Hypothalamus (tissue), 51 donors: ENCODE measurements around the gene SLC1A2.

ENCODE experiments used
- DNase-seq, 51 donors: peaks; one replicate each; lab custom pipeline; 2025; lab: John Stamatoyannopoulos, UW

SLC1A2 gene

DNA sequence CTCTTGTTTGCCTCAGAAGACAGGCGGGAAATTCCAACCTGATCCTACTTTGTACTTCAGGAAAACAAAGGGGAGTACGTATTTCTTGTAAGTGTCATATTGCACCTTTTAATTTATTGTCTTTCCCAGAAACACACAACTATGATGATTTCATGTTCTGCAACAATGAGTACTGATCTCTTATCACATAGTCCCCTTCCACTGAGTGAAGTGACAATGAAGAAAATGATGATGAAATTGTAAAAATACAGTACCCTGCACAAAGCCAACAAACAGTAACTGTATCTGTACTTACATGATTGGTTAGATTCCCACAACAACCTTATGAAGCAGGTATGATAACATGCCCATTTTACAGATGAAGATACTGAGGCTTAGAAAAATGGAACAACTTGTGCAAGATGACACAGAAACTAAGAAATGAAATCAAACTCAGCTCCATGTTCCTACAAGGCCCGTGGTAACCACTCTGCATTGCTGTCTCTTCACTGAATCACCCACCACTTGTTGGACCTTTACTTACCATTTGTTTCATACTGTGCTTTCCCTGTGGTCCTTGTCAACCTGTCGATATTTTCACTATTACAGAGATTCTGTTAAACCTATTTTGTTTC lies 37.5 kb downstream of the SLC1A2 start:
- no peak for DNase-seq

DNA sequence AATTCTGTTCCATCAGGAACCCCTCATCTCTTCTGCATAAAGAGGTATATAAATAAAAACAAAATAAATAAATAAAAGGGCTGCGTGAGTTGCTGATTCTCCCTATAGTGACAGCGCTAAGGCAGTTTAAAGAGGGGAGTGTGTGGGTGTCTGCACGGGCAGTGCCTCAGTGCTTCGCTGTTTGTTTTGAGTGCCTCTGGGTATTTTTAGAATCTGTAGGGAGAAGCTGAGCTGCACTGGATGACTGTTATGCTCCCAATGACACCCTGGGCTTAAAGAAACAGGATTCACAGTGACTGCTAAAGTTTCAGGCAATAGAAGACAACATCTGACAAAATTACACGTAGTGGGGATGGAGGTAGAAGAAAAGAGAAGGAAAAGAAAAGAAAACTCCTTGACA lies 38.8 kb downstream of the SLC1A2 start:
- DNase-seq, result no peak

DNA sequence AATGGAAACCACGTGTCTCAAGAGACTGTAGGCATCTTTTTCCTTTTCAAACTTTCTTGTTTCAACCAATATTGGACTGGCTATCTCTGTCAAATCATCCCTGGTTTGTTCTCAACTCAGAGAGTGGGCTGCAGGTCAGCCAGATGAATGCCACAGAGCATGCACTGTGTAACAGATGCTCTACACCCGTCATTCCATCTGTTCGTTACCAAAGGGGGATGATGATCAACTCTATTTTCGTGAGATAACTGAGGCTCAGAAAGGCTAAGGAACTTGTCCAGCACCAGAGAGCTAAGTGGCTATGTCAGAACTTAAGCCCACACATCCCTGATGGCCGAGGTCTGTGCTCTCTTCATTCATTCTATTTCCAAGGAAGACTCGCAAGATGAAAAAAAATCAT lies 42.1 kb downstream of the SLC1A2 start:
- DNase-seq, result no peak

DNA sequence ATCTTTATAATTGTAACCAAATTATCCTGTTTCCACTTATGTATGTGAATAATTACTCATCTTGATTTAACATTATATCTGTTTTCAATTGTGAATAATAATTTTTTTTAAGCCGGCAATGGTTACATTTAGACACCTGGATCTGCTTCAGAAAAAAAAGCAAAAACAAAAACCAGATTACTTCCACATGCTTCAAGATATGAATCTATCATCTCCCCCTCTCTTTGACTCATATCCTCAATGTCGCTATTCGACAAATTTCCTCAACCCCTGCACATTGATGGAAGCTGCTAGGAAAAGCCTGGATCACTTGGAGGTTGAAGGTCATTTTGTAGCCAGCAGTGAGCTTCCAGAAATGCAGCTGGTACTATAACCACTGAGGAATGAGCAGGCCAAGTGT lies 42.7 kb downstream of the SLC1A2 start:
- no peak for DNase-seq

DNA sequence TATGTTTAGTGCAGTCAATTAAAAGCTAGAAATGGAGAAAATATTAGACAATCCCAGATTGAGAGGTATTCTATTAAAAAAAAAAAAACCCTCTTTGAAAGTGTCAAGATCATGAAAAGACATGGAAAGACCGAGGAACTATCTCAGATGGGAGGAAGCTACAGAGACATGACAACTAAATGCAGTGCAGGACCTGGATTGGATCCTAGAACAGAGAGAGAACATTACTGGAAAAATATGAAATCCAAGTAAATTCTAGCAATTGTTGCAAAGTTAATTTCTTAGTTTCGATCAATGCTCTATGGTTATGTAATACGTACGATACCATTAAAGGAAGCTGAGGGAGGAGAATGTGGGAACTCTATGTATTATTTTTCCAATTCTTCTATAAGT lies 43.2 kb downstream of the SLC1A2 start:
- DNase-seq, result no peak

DNA sequence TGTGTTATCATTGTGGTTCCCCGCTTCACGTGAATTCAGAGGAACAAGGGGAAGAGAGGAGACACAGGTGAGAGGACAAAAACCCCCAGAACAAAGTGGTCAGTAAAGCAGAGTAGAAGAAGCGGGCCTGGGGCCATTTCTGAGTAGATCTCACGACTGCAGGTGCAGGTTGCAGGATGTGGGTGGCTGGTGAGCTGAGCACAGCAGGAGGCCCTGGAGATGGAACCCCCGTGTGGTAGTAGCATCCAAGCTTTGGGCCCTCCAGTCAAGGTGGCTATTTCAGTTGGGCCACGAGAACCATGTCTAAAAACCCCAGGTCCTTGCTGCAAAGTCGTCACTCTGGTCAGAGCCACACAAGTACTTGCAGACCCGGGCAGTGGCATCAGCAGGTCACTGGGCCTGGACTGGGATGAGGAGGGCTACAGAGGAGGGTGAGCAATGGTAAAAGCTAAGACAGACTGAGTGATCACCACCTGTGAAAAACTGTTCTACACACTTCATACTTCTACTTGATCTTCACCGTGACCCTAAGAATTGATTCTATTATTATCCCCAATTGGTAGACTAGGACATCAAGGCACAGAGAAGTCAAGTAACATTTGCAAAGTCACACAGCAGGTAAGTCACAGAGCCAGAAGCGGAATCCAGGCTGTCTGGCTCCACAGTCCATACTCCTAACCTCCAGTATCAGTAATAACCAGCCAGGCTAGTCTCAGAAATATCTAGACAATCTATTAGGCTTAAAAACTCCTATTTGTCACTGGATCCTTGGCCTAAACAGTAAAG lies 43.8 kb downstream of the SLC1A2 start:
- DNase-seq, result no peak

DNA sequence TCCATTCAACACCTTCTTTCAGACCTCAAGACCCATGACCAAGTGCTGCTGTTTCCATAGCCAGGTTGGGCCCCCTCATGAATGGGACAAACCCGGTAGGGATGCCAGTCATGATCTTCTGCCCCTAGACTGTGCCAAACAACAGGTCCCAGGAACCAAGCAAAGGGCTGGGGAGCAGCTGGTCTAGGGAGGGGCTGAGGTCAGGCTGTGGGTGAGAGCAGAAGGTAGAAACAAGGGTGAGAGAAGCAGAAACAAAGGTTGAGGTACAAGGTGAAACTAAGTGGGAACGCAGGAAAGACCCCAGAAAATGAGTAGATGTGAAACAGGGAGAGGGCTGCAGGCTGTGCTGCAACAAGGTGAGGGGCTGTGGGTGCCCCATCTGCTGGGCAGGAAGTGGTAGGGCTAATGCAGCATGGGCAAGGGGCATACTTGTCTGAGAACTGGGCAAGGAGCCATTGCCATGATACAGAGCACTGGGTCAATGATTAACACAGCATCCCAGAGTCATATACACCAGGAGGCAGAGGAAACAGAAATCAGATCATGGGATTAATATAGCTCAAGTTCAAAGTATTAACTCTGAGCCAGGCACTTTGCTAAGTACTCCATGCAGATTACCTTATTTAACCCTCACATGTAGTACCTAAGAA lies 45.9 kb downstream of the SLC1A2 start:
- no peak for DNase-seq

DNA sequence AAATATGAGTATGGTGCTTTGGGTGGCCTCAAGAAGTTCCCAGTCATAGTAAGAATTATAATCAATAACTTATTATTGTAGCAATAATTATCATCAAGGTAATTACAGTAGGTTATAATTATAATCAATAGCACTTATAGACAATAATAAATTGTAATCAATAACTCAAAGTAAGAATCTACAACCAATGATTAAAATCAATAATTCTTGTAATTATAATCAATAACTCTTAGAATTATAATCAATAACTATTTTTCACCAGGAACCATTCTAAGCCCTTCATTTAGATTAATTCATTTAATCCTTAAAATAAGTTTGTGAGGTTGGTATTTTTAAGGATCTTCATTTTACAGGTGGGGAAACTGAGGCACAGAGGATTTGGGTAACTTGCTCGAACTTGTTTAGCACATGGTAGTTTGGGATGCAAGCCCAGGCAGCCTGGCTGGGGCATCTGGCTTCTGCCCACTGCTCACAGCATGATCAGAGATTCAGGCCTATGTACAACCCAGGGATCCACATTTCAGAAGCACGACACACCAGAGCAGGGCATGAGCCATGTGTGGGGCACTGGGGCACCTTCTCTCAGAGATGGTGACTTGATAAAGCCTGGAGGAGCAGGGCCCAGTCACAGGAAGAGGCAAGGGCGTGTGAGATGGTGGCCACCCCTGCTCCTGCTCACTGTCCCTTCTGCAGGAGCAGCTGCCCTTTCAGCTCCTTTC lies 46.6 kb downstream of the SLC1A2 start:
- no peak for DNase-seq

DNA sequence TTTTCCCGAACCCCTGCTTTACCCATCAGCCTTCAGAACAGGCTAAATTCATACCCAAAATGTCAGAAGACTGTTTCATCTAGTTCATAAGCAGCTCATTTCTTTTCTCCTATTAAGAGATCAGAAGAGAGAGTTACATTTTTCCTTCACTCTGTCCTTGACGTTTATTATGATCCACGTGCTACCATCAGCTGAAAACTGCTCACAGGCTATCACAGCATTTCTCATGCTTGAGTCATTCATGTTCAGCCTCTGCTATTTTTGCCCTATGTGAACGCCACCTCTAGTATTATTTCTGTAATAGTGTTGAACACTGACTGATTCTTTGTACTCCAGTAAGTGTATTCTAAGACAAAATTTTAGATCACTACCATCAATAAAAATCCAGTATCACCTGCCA lies 51.9 kb downstream of the SLC1A2 start:
- DNase-seq, result no peak

DNA sequence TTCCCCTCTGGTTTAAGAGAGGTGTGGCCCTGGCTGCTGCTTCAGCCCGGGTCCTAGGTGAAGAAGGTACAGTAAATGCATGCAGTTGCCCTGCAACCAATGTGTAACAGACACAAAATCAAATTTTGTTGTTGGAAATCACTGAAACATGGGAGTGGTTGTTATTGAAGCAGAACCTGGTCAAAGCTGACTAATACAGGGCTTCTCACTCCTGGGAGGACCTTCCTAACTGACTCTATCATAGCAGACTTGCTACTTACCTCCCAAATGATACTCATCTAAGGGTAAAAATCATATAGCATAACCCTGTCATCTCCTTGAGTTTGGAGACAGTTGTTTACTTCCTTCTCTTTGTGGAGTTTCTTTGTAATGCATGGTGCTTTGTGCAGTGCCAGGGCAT lies 52.6 kb downstream of the SLC1A2 start:
- DNase-seq, result no peak

DNA sequence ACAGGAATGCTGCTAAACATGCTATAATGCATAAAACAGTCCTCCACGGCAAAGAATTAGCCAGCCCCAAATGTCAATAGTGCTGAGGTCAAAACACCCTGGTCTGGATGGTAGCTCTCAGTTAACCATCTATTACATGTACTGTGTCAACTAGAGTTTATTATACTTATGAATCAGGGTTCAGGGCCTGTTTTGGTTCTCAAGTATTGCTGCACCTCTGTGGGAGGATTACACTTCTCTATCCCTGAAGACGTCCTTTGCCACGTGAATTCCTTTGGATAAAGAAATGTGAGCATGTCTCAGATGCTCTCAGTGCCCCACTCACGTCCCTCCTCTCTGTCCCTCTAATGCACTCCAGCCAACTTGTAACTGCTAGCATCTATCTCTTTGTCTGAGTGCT lies 53.4 kb downstream of the SLC1A2 start:
- DNase-seq, result no peak

DNA sequence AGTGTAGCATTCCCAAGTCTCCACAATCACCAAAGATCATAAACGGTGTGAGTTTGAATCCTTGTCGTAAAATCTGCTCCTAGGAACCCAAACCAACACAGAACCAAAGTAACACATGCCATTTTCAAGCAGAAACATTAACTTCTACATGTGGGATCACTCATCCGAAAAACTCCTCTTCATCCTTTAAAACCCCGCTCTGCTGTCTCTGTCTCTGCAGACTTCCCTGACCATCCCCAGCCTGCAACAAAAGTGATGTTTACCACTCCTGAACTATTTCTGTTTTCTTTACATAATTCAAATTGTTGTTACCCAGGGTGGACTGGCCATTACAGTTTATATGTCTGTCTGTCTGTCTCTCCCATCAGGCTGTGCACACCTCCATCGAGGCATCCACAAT lies 54.0 kb downstream of the SLC1A2 start:
- no peak for DNase-seq

DNA sequence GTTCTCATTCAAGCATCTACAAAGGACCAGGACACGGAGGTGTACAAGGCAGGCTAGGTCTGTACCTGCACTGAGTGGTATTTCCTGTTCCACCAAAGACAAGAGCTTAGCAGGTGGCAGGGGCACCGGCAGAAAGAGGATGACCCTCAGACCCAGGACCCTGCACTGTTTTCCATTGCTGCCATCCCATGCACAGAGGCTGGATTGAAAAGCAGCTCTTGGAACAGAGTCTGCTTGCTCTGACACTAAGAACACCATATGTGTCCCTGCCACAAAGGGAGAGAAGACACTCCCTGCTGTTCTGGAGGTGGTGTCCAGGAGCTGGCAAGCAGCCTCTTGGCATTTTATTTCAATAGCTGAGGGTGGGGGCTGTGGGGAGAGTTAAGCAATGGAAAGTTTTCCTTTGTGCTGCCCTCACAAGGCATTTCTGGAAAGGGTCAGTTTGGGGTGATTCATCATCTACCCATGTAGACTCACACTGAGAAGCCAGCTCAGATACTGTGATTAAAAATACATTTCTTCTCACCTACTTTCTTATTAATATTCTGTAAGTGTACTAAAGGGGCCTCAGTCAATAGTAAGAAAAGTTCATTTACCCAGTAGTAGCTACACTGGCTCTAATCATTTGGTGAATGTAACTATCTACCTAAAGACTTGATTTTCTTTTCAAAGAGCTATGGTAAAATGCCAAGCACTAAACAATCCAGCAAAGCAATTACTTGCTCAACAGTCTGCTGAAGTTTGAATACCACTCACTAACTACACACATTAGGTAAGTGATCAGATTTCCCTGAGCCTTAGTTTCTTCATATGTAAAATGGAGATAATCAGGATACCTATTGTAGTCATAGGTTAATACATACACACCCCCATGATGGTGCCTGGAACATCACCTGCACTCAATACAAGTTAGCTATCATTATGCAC lies 55.2 kb downstream of the SLC1A2 start:
- peak in 17 of 51 donors; percentile 6 to 78 (median 31) for DNase-seq

DNA sequence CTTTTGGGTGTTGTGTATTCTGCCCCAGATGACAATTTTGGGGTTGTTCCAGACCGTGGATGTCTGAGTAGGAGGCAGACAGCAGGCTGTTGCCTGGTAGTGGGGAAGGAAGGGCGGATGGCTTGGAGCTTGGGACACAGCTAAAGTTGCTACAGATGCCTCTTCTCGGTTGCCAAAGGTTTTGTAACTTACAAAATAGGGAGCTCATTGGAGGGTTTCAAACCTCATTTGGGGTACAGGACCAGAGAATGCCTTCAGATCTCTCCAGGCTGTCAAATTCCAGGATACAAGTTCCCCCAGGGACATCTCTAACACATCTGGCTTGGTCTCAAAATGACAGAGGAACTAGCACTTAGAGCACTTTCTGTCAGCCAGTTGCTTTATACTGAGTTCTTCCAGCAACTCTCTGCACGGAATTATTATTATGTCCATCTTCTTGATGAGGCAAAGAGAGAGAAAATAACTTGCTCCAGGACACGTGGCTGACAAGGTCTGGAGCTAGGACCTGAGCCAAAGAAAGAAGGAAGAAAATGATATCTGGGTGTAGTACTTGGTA lies 56.0 kb downstream of the SLC1A2 start:
- DNase-seq, result no peak

DNA sequence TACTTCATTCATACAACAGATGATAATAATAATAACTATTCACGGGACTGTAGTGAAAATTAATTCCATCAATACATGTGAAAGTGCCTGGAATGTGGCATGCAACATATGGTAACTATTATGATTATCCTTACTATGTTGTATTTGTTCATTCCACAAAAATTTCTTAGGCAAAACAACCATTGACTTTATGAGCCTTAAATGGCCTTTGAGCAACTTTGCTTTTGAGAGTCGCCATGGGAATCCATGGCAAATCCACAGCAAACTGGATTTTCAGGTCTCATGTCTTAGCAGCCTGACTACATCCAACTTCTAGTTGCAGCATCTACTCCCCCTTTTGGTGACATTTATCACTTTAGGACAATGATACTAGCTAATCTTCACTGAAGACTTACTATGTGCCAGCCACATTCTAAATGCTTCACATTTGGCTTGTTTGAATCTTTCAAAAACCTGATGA lies 56.8 kb downstream of the SLC1A2 start:
- no peak for DNase-seq

DNA sequence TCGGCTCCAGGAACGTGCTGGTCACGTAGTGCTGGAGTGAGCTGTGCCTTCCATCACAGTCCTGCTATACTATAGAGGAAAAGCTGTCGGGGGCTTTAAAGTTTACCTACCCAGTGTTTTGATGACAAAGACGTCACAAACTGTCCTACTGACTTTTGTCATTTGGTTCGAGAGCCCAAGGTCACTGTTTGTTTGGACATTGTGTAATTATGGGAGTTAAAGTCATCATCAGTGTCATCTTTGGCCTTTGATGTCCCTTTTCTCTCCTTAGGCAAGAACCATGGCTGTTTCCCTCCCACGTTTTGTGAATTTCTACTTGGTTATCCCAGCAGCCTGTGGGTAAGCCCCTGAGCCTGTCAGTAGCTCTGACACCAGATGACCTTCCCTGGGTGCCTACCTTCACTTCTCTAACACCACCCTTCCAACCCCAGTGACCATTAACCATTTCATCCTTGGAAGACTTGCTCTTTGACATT lies 59.3 kb downstream of the SLC1A2 start:
- DNase-seq, result no peak

DNA sequence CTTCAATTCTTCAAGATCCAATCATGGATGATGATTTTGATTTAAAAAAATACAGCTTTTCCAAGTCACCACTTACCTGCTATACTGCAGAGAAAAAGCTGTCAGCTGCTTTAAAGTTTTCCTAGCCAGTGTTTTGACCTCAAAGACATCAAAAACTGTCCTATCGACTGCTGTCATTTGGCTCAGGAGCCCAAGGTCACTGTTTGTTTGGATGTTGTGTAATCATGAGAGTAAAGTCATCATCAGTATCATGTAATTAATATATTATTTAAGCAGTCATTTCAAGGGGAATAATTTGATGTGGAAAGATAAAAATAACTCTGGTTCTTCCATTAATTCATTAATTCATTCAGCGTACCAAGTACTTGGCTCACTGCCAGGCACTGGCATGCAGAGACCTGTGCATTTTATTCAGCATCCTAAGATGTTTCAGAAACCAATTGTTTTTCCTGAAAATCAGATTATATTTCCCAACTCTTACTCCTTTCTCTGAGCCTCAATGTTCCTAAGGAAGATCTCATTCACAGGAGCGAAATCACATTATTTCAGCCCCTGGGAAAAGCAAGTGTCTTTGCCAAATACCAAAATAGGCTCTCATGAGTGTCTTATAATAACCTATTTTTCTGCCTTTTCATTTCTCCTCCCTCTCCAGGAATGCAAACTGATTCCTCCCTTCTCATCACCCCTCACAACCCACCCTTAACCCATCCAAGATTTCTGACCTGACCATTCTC lies 59.9 kb downstream of the SLC1A2 start:
- peak in 1 of 51 donors; percentile 7 for DNase-seq

DNA sequence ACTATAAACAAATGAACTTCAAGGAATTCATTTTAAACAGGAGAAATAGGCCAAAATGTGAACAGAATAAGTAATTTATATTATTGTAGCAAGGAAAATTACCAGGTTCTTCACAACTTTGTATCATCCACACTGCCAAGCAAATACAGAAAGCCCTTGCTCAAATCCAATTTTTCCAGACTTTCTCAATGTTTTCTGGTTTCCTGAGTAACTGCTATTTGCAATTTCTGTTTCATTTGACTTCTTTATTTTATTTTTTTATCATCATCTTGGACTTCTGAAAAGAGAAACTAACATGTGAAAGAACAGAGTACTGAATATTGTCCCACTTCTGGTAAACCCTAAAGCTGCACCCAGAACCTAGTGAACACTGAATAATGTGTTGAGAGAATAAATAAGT lies 61.0 kb downstream of the SLC1A2 start:
- no peak for DNase-seq

DNA sequence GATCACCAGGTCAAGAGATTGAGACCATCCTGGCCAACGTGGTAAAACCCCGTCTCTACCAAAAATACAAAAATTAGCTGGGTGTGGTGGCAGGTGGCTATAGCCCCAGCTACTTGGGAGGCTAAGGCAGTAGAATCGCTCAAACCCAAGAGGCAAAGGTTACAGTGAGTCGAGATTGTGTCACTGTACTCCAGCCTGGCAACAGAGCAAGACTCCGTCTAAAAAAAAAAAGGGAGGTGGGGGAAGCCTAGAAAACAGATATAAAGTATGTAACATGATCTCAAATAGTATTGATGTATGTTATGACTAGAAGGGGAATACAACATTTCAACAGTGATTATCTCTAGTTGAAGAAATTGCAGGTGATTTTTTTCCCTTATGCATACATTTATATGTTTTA lies 61.4 kb downstream of the SLC1A2 start:
- DNase-seq, result no peak
